HepG2 (cell line): ENCODE results near the gene SH3BGRL2. TPM values are rescaled to one million over a fixed set of nuclear protein-coding genes. Genes with fewer than 3 reads are reported as not detected.
A peak's percentile ranks its signal among the peaks of the same experiment; 100 is the strongest.

Experiments used
- ATAC-seq: fragments of 200-7000 bp; cut with Tn5 transposase; 3 replicates; pipeline ENCODE4 v1.9.1; 2020; ENCODE audit warnings: mild to moderate bottlenecking, moderate library complexity
- BruUV-seq: library from RNA; stranded (reverse); fragments of 400-500 nt; replicated peaks from 2 replicates; lab custom pipeline; 2021; lab: Mats Ljungman, UMichigan
- CTCF ChIA-PET: fragments of 300-600 bp; formaldehyde crosslinking; extraction: SDS; loops from one replicate; lab custom pipeline; 2021; ENCODE audit warnings: low total read pairs, inconsistent platforms, low intra/inter-chr PET ratio; lab: Yijun Ruan, JAX
- POLR2A ChIA-PET: fragments of 350-600 bp; sonication (Branson Sonifier 250); formaldehyde crosslinking; loops from one replicate; lab custom pipeline; 2020; ENCODE audit warnings: antibody characterized with exemption, inconsistent platforms; lab: Yijun Ruan, JAX
- DNase-seq: peaks from one replicate; pipeline ENCODE4 v3.0.0-alpha.2; 2015; ENCODE audit warnings: low spot score
- FAIRE-seq: peaks from 3 replicates; lab custom pipeline; 2011; peaks lifted over from hg19 to GRCh38; lab: Jason Lieb, UNC
- H2AFZ ChIP-seq: one replicate; pipeline ENCODE4 v1.6.1; 2011; ENCODE audit warnings: low read length, inconsistent platforms
- H3K27ac ChIP-seq: fragments of 300-600 bp; 3 replicates; pipeline ENCODE4 v1.8.0; 2011; ENCODE audit warnings: mixed run types, mild to moderate bottlenecking, mixed read lengths, low read length, inconsistent platforms; ENCODE audit not compliant: insufficient read depth; ENCODE audit errors: extremely low read length
- H3K27me3 ChIP-seq, 2 experiments: fragments of 200-600 bp in 1 of 2; 2 replicates in 1 of 2; 3 replicates in 1 of 2; pipeline versions ENCODE4 v1.6.0 to v1.8.0; 2011; ENCODE audit warnings: low read length in 2 of 2, mild to moderate bottlenecking in 2 of 2, moderate library complexity in 2 of 2, inconsistent platforms in 1 of 2; ENCODE audit not compliant: insufficient read depth in 2 of 2, control insufficient read depth in 1 of 2
- H3K36me3 ChIP-seq, 2 experiments: fragments of 200-600 bp in 1 of 2; replicated peaks in 1 of 2; 2 replicates in 1 of 2; 3 replicates in 1 of 2; pipeline versions ENCODE4 v1.5.1 to v1.8.0; 2011; ENCODE audit warnings: low read length in 2 of 2, inconsistent platforms in 1 of 2; ENCODE audit not compliant: insufficient read depth in 2 of 2, control insufficient read depth in 1 of 2
- H3K4me1 ChIP-seq: 2 replicates; pipeline ENCODE4 v1.5.1; 2012; ENCODE audit warnings: low read length, inconsistent platforms; ENCODE audit not compliant: insufficient read depth
- H3K4me2 ChIP-seq: 2 replicates; pipeline ENCODE4 v1.6.0; 2011; ENCODE audit warnings: low read depth, low read length, inconsistent platforms
- H3K4me3 ChIP-seq, 3 experiments: fragments of 200-600 bp in 1 of 3; sonication (generic), shearing (Covaris generic) in 1 of 3; replicated peaks in 1 of 3; 2 replicates each; pipeline ENCODE4 v1.5.1; 2011 to 2016; ENCODE audit warnings: low read length in 3 of 3, inconsistent platforms in 2 of 3, low read depth in 2 of 3, mild to moderate bottlenecking in 2 of 3, control low read depth in 1 of 3, mixed read lengths in 1 of 3; ENCODE audit not compliant: insufficient read depth in 1 of 3
- H3K79me2 ChIP-seq: one replicate; pipeline ENCODE4 v1.6.1; 2011; ENCODE audit warnings: low read length, inconsistent platforms; ENCODE audit not compliant: insufficient read depth
- H3K9ac ChIP-seq: 2 replicates; pipeline ENCODE4 v1.6.0; 2011; ENCODE audit warnings: mild to moderate bottlenecking, low read depth, low read length, inconsistent platforms; ENCODE audit not compliant: insufficient read depth
- H3K9me3 ChIP-seq: 2 replicates; pipeline ENCODE4 v1.5.1; 2012; ENCODE audit warnings: mild to moderate bottlenecking, low read length
- H4K20me1 ChIP-seq: 2 replicates; pipeline ENCODE4 v1.6.0; 2011; ENCODE audit warnings: inconsistent platforms, mild to moderate bottlenecking, low read length, moderate library complexity; ENCODE audit not compliant: insufficient read depth
- CCDC6 ChIP-seq: sonication (generic); formaldehyde crosslinking; IDR thresholded peaks from 2 replicates; pipeline ENCODE4 v1.8.1; 2022; ENCODE audit warnings: mild to moderate bottlenecking, missing genetic modification reagents, moderate library complexity
- CTCF ChIP-seq: sonication (generic); formaldehyde crosslinking; IDR thresholded peaks from 2 replicates; pipeline ENCODE4 v1.5.0; 2020; ENCODE audit warnings: mild to moderate bottlenecking, missing genetic modification reagents, moderate library complexity
- MBD4 ChIP-seq: IDR thresholded peaks from 2 replicates; pipeline ENCODE4 v1.6.1; 2012; ENCODE audit warnings: low read length, inconsistent platforms, borderline replicate concordance
- MIER2 ChIP-seq: IDR thresholded peaks from 2 replicates; pipeline ENCODE4 v1.6.1; 2016; ENCODE audit warnings: missing biosample characterization, missing genetic modification reagents
- RFXANK ChIP-seq: IDR thresholded peaks from 2 replicates; pipeline ENCODE4 v1.6.1; 2016
- SCMH1 ChIP-seq: sonication (generic); formaldehyde crosslinking; IDR thresholded peaks from 2 replicates; pipeline ENCODE4 v1.9.0; 2021; ENCODE audit warnings: missing genetic modification reagents, mild to moderate bottlenecking, borderline replicate concordance
- SRSF9 ChIP-seq: fragments of 200-400 bp; formaldehyde crosslinking; IDR thresholded peaks from 2 replicates; pipeline ENCODE4 v1.6.1; 2018; ENCODE audit warnings: borderline replicate concordance, mild to moderate bottlenecking, low read depth, low read length; ENCODE audit not compliant: insufficient read depth, poor library complexity, severe bottlenecking
- STAG1 ChIP-seq: sonication (generic); formaldehyde crosslinking; IDR thresholded peaks from 2 replicates; pipeline ENCODE4 v1.4.0; 2020; ENCODE audit warnings: missing genetic modification reagents
- THYN1 ChIP-seq: sonication (generic); formaldehyde crosslinking; IDR thresholded peaks from 2 replicates; pipeline ENCODE4 v1.8.1; 2023; ENCODE audit warnings: low read depth, mild to moderate bottlenecking, moderate library complexity, missing genetic modification reagents, borderline replicate concordance
- ZNF224 ChIP-seq: sonication (generic); formaldehyde crosslinking; IDR thresholded peaks from 2 replicates; pipeline ENCODE4 v1.5.0; 2020; ENCODE audit warnings: mild to moderate bottlenecking, missing genetic modification reagents
- ZNF292 ChIP-seq: sonication (generic); formaldehyde crosslinking; IDR thresholded peaks from 2 replicates; pipeline ENCODE4 v1.8.1; 2022; ENCODE audit warnings: mild to moderate bottlenecking, low read depth, missing genetic modification reagents, borderline replicate concordance
- WGBS: methylation state at CpG from one replicate; pipeline ENCODE4 v1.1.6; 2017; ENCODE audit warnings: low lambda C conversion rate; 5-methylcytosine and 5-hydroxymethylcytosine counted together
- in situ Hi-C: cut with HindIII; loops from 2 replicates; pipeline ENCODE4 v1.10.0; 2017; ENCODE audit warnings: low pct_unique_long_range_greater_than_20kb; ENCODE audit not compliant: extremely low pct_ligation_motif_present
- intact Hi-C: fragments of 100-400 bp; cut with micrococcal nuclease; formaldehyde crosslinking; loops from one replicate; pipeline ENCODE4 v1.10.0; 2022; ENCODE audit not compliant: unreplicated experiment
- polyA plus RNA-seq, 8 experiments: library from polyadenylated mRNA; depleted of rRNA in 3 of 8; stranded (reverse) in 7 of 8; unstranded in 1 of 8; fragments of >200 nt; fragmentation: Illumina TruSeq in 4 of 8; extraction: Trizol in 4 of 8; gene quantifications; 2 replicates each; pipeline versions ENCODE4 v1.2.1 to v1.2.3, GENCODE V29; 2011 to 2016; ENCODE audit warnings: low read depth in 4 of 8, missing spikeins in 1 of 8, mixed read lengths in 1 of 8; ENCODE audit not compliant: insufficient read depth in 1 of 8
- total RNA-seq, 5 experiments: library from RNA; depleted of rRNA; stranded (reverse); fragments of >200 nt; fragmentation: Illumina TruSeq; extraction: Trizol; gene quantifications; 2 replicates each; pipeline ENCODE4 v1.2.3, GENCODE V29; 2016; ENCODE audit warnings: low read depth in 1 of 5
- TF ChIP-seq, protein P1 (sequence below): sonication (generic); formaldehyde crosslinking; conservative IDR thresholded peaks from 2 replicates; pipeline ENCODE4 v1.4.0; 2020; ENCODE audit warnings: missing genetic modification reagents

The SH3BGRL2 gene
- total and polyA plus RNA-seq, 2 of the 13 experiments (the other 11 are each of a cell fraction or from before 2014, with no cell fraction given), result 10.9 to 28.8 TPM

DNA sequence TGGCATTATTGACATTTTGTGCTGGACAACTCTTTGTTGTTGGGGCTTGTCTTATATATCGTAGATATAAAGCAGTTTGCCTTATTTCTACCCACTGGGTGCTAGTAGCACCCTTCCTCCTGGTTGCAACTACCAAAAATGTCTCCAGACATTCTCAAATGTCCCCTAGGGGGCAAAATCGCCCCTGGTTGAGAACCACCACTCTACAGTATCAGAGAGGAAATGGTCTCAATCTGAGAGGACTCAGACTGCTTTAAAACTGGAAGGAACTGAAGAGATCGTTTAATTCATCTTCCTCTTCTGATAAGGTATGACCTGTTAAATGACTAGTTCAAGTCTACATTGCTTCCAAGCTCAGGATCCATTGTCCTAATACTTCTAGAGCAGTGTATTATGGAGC is 14.9 kb downstream of the SH3BGRL2 start:
- Histone ChIP-seq H2AFZ (no peak overlapping the region), H3K4me1 (peaks cover 43% of the 10 kb centered on the region), H3K27me3 (no peaks in the 10 kb centered on the region), H3K4me3 (no peak overlapping the region), H3K9me3 (no peaks in the 10 kb centered on the region), H4K20me1 (no peaks in the 10 kb centered on the region; the same call in none of the 2 replicates), H3K27ac (no peak overlapping the region), H3K9ac (no peak overlapping the region), H3K36me3 (no peaks in the 10 kb centered on the region; a peak in 1 of 5 replicates), H3K79me2 (peaks cover 55% of the 10 kb centered on the region), H3K4me2 (no peak overlapping the region)
- intact Hi-C loops (loop anchor here (10.0 kb wide), 1 partner anchor 69 kb away; no protein-coding TSS in a partner anchor), in situ Hi-C loops (no loop called here)
- BruUV-seq, result no TSS peak
- TF ChIP-seq SRSF9 (no peak), ZNF292 (CRISPR knock-in tag) (no peak), SCMH1 (CRISPR knock-in tag) (no peak), MBD4 (no peak), ZNF224 (CRISPR knock-in tag) (no peak), RFXANK (CRISPR knock-in tag) (no peak), CTCF (CRISPR knock-in tag) (peak; percentile 28; the same call in 1 of the 2 replicates), MIER2 (CRISPR knock-in tag) (no peak), CCDC6 (CRISPR knock-in tag) (no peak), THYN1 (no peak), STAG1 (peak; percentile 21; the same call in 1 of the 2 replicates)
- TF ChIP-seq, protein P1, sequence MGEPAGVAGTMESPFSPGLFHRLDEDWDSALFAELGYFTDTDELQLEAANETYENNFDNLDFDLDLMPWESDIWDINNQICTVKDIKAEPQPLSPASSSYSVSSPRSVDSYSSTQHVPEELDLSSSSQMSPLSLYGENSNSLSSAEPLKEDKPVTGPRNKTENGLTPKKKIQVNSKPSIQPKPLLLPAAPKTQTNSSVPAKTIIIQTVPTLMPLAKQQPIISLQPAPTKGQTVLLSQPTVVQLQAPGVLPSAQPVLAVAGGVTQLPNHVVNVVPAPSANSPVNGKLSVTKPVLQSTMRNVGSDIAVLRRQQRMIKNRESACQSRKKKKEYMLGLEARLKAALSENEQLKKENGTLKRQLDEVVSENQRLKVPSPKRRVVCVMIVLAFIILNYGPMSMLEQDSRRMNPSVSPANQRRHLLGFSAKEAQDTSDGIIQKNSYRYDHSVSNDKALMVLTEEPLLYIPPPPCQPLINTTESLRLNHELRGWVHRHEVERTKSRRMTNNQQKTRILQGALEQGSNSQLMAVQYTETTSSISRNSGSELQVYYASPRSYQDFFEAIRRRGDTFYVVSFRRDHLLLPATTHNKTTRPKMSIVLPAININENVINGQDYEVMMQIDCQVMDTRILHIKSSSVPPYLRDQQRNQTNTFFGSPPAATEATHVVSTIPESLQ (CRISPR knock-in tag), result no peak
- ATAC-seq (peak; percentile 75), FAIRE-seq (peak; percentile 47), DNase-seq (no peak)
- POLR2A ChIA-PET, result no interaction called here
- CTCF ChIA-PET, result interaction anchor here (0.8 kb wide), 1 partner anchor 68 kb away, joined by 3 read pairs; no protein-coding TSS in a partner anchor
- WGBS, result 88% methylated on average over 2 of the region's 3 CpGs
